Adrenal gland (tissue), 5 donors: Measurements from ENCODE around the gene GPR153.

Source experiments
- POLR2A ChIP-seq, 2 donors: fragments of 450-650 bp; IDR thresholded peaks; one replicate each; pipeline ENCODE4 v1.6.1; 2017; ENCODE audit warnings: antibody characterized with exemption in 2 of 2, mild to moderate bottlenecking in 2 of 2, moderate library complexity in 1 of 2
- TF ChIP-seq, protein P1 (sequence below), 6 experiments: fragments of 450-650 bp in 4 of 6; fragments of 200-600 bp in 2 of 6; sonication (generic) in 1 of 6; IDR thresholded peaks; 1 replicate in 5 of 6; 2 replicates in 1 of 6; pipeline versions ENCODE4 v1.5.1 to v1.8.0; 2016 to 2021; ENCODE audit warnings: antibody characterized with exemption in 6 of 6, mild to moderate bottlenecking in 2 of 6, moderate library complexity in 1 of 6
- donor health status: DM: no; HTN: no; CAD: no.

DNA sequence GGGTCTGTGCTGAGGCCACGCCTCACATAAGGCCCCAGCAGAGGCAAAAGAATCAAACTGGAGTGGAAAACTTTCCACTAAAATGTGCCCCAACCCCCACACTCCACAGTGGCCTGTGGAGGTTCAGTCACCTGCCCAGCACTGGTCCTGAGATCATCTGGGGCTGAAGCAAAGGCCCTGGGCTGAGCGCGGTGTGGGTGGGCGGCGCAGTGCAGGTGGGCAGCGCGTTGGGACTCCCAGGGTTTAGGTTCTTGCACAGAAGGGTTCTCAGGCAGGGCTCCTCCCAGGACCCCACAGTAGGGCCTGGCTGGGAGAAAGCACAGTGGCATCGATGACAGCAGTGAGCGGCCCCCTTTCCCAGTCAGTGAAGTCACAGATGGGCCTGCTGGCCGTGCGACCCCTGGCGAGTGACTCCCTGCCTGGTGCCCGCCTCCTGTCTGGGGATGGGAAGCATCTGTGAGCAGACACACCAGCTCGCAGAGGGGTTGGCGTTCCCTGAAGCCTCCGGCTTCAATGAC is 13.8 kb upstream of the GPR153 start:
- TF ChIP-seq, protein P1, sequence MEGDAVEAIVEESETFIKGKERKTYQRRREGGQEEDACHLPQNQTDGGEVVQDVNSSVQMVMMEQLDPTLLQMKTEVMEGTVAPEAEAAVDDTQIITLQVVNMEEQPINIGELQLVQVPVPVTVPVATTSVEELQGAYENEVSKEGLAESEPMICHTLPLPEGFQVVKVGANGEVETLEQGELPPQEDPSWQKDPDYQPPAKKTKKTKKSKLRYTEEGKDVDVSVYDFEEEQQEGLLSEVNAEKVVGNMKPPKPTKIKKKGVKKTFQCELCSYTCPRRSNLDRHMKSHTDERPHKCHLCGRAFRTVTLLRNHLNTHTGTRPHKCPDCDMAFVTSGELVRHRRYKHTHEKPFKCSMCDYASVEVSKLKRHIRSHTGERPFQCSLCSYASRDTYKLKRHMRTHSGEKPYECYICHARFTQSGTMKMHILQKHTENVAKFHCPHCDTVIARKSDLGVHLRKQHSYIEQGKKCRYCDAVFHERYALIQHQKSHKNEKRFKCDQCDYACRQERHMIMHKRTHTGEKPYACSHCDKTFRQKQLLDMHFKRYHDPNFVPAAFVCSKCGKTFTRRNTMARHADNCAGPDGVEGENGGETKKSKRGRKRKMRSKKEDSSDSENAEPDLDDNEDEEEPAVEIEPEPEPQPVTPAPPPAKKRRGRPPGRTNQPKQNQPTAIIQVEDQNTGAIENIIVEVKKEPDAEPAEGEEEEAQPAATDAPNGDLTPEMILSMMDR (IDR thresholded peaks at IDR 0.05): no peak
- TF ChIP-seq POLR2A (IDR thresholded peaks at IDR 0.05): no peak
